GM18951 (cell line): ENCODE data around the gene NRXN2.

Experiments used
- POLR2A ChIP-seq: IDR thresholded peaks from 4 replicates; pipeline ENCODE4 v1.6.1; 2011; ENCODE audit warnings: mild to moderate bottlenecking; ENCODE audit not compliant: insufficient read length, insufficient read depth; ENCODE audit errors: extremely low read depth
- in situ Hi-C: fragments of 300-500 bp; cut with MboI; formaldehyde crosslinking; loops from one replicate; pipeline ENCODE4 v1.12.0; 2022; ENCODE audit warnings: low sequenced_read_pairs, mixed read lengths, inconsistent platforms; ENCODE audit not compliant: unreplicated experiment

Gene NRXN2

DNA sequence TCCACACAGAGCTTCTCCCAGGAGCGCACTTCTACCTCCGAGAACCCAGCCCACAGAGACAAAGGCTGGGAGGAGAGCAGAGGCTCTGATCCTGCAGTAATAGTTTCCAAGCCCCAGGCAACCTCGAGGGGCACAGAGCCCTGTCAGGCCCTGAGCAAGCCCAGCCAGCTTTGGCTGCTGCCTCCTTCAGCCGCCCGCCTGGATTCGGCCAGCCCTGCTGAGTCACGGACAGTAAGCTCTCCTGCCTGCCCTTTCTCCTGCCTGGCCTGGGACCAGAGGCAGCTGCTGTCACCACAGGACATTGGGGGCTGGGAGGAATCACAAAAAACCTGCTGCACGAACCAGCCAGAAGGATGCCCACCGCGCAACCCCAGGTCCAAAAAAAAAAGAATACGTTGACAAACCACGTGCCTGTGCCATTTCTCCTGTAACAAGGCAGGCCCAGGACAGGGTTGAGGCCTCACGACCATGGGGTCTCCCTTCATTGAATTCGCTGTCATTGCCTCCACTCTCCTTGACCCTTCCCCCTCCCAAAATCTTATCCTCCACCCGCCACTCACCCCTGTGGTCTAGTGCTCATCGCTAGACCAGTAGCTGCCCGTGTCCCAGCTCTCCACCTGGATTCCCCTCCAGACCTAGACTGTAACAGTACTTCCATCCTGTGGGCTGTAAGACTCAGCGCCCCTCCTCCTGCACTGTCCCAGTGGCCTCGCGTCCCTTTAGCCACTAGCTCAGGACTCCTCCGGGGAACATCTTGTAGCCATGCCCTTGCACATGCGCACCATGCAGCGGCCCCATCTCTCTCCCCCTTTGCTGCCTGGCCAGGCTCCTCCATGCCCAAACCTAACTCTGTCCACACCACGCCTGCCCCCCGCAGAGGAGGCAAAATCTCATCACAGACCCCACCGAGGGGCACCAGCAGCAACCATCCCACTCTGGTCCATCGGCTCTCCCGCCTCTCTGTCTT lies 139.4 kb downstream of the NRXN2 start:
- in situ Hi-C loops: no loop called here
- no peak for TF ChIP-seq POLR2A

DNA sequence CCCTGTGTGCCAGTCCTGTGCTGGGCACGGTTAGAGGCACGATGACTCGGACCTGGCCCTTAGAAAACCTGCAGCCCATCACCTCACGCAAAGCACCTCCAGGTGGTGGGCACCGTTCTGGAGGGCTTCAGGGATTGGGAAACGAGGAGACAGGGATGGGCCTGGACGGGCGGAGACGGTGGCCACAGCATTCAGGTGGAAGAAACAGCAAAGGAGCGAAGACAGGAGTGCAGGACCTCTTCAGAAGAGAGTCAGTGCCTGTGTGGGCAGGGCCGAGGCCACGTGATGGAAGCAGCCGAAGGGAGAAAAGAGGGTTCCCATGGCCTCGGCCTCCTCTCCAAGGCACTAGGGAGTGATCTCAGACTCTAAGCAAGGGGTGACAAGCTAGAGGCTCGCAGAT lies 140.1 kb downstream of the NRXN2 start:
- in situ Hi-C loops: no loop called here
- no peak for TF ChIP-seq POLR2A

DNA sequence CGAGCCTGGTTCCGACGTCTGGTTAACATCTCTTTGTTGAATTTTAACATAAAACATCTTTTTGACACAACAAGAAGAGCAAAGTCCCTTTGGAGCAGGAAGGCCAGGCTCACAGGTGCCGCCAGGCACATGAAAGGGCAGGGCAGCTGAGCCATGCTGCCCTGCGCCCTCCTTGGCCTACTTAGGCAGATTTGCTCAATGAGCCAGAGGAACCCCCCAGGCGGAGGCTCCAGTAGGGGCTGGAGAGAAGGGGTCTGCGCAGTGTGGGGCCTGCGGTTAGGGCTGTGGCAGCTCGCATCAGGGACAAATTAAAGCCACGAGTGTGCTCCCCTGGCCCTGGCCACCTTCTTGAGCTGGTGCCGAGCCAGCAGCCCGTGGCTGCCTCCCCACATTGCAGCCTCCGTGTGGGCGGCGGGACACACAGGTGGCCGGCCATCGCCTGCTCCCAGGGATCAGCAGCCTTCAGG lies 141.9 kb downstream of the NRXN2 start:
- in situ Hi-C loops: no loop called here

DNA sequence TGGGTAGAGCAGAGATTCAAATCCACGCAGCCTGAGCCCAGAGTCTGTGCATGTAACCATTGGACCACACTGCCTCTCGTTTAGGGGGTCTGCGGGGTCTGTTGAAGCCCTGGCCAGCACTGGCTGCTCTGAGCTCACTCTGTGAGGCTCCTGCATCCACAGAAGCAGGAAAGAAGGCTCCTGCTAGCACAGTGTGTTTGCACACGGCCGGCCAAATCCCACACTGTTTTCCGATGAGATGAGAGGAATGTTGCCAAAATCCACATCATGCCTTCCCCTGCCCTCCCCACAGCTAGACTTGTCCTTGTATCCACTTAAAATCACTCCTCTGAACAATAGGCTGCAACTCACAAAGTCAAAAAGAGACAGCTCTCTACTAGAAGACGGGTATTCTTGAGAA lies 142.6 kb downstream of the NRXN2 start:
- in situ Hi-C loops: no loop called here
- TF ChIP-seq POLR2A: no peak

More for the DNA sequence above, 141.9 kb downstream of the NRXN2 start:
- no peak for TF ChIP-seq POLR2A

DNA sequence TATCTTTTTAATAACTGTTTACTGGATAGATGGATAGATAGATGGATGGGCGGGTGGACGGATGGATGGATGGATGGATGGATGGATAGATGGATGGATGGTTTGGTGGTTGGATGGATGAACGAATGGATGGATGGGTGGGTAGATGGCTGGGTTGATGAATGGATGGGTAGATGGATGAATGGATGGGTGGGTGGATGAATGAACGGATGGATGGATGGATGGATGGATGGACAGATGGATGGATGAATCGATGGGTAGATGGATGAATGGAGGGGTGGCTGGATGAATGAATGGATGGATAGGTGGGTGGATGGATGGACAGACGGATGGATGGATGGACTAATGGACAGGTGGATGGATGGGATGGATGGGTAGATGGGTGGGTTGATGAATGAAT lies 145.8 kb downstream of the NRXN2 start:
- in situ Hi-C loops: no loop called here
- TF ChIP-seq POLR2A: no peak

DNA sequence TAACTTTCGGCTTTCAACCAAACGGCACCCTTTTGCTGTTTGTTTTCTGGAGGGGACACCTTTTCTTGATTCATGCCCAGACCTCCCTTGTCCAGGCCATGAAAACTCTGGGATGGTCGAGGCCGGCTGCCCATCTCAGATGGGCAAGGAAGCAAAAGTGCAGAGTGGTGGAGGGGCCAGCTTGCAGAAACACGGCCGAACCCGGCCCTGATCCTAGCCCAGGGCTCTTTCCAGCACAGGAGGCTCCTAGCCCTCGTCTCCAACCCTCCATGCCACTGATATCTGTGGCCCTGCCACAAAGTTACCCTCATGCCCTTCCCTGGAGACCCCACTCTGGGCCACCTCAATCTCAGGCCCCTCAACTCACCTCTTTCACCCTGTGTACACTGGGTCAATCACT lies 150.9 kb downstream of the NRXN2 start:
- no peak for TF ChIP-seq POLR2A
- in situ Hi-C loops: no loop called here

DNA sequence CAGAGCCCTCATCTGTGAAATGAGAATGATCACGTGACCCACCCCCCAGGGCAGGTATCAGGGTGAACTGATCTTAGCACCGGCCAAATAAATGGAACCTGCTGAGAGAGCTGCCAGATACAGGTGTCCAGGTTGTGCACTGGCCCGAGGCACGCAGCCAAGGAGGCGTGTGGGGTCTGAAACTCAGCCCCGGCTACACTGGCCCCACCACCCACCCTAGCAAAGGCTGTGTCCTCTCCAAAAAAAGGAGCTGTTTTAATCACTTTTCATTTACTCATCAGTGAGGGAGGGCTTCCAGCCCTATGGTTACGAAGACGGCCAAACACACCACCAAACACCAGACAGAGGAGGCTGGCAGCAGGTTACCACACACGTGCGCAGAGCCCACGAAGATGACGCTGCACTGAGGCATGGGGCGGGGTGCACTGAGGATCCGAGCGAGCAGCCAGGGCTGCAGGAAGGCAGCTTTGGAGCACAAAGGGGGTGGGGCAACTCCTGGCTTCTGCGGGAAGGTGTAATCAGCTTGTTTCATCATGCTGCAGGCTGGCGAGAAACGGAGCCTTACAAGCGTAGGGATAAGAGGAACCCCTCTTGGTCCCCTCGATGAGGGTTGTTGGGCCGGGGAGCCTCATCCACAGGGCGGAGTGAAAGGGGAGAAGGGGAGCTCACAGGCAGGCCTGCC lies 151.4 kb downstream of the NRXN2 start:
- no peak for TF ChIP-seq POLR2A
- in situ Hi-C loops: no loop called here

DNA sequence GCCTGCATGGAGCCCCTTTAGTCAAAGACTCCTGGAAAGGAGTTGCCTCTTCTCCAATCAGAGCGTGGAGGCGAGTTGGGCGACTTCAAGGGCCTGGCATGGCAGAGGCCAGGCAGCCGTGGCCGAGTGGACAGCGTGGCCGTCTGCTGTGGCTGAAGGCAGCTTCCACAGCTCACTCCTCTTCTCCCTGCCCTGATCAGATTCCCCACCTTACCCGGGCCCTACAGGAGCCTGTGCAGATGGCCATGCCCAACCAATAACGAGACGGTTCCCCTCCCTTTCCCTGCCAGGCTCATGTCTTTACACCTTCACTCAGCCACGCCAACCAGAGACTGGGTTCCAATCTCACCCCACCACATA lies 152.0 kb downstream of the NRXN2 start:
- no peak for TF ChIP-seq POLR2A
- in situ Hi-C loops: no loop called here

DNA sequence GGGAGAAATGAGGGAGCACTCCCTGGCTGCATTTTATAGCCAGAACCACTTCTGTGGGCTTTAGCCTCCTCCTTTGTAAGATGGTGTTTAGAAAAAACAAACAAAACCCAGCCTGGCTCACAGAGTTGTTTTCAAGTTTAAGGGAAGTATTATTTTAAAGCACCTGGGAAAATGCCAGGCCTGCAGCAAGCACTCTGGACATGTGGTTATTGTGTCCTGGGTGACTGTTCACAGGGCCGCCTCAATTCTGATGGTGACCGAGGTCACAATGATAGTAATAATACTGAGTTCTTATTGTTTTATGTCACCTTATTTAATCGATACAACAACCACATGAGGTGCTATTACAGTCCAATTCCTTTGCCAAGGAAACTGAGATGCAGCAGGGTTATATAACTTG lies 152.7 kb downstream of the NRXN2 start:
- in situ Hi-C loops: no loop called here
- no peak for TF ChIP-seq POLR2A

DNA sequence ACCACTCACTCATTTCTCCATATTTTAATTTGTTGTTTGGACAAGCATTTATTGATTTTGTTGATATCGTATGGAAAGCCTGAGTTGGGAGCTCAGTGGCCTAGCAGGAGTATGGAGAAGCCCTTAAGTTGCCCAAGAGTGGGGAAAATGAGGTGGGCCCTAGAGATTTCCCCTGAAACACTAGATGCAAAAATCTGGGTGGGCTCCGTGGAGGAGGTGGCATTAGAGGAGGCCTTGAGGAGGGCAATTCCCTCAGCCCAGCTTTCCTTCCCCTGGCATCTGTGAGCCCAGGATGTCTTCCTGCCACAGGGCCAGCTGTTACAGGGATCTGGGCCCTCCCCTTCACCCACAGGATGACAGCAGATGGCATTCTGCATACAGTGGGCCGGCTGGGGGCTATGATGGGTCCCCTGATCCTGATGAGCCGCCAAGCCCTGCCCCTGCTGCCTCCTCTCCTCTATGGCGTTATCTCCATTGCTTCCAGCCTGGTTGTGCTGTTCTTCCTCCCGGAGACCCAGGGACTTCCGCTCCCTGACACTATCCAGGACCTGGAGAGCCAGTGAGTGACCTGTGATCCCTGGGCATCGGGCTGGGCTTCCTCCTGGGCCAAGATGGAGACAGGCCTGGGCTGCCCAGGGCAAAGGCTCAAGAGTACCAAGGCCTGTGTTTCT lies 153.6 kb downstream of the NRXN2 start:
- in situ Hi-C loops: no loop called here
- TF ChIP-seq POLR2A: no peak

DNA sequence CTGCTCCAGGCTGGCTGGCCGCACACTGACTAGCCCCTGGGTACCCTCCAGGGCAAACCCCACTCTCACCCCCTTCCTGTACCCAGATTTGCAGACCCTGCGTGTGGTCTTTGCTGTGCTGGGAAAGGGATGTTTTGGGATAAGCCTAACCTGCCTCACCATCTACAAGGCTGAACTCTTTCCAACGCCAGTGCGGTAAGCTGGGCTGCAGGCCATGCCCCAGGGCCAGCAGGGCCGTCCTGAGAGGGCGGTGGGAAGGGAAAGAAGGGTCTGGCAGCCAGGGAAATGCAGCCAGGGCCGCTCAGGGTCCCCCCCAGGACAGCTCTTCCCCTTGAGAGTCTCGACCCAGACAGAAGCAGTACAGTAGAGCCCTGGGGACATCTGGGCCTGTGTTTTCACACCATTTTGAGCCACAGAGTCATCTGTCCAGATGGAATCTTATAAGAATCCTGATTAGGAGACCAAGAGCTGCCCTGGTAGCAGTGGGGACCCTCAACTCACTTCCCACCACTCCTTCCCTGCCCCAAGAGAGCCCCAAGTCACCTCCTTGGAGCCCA lies 154.3 kb downstream of the NRXN2 start:
- in situ Hi-C loops: no loop called here
- TF ChIP-seq POLR2A: no peak

DNA sequence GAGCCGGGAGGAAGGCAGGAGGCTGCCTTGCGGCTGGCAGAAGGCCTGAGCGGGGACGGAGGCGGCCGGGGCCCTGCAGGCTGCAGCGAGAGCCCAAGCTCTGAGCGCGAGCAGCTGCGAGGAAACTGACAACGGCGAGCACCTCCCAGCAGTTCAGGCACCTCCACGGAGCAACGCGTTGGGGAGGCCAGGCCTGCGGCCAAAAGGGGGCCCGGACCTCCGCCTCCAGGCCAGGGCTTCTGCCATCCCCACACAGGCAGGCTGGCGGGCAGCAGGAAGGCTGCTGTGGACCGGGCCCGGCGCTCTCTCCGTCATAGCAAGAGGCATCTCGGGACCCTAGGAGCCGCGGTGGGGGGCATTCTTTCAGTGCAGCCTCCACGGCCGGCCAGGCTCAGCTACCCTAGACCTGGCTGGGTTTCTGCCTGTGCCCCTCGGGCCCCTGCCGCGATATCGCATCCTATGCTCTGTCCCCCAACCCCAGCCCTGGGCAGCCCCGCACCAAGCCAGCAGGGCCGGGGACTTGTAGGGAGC lies 154.9 kb downstream of the NRXN2 start:
- in situ Hi-C loops: no loop called here
- no peak for TF ChIP-seq POLR2A
